ENCODE results near the gene SORCS2. TPM values are rescaled to one million over a fixed set of nuclear protein-coding genes. Genes with fewer than 3 reads are reported as not detected.

SORCS2 gene
- total RNA-seq, 1 donor from 2014 or later = 4.9 TPM

- DNase-seq (ENCODE audit: low spot score in 2 of 2) = no peak
- FAIRE-seq = no peak
These were observed 88.8 kb downstream of the SORCS2 start for GRCh38 chr4:7280926-7281690.

GRCh38 chr4:7281691-7282665 lies 89.6 kb downstream of the SORCS2 start:
- FAIRE-seq (no peak), DNase-seq (ENCODE audit: low spot score in 2 of 2) (no peak)

GRCh38 chr4:7282786-7283440 lies 90.6 kb downstream of the SORCS2 start:
- no peak for FAIRE-seq

GRCh38 chr4:7285244-7286094 lies 93.1 kb downstream of the SORCS2 start:
- FAIRE-seq = no peak

More at GRCh38 chr4:7282786-7283440, 90.6 kb downstream of the SORCS2 start:
- no peak for DNase-seq (ENCODE audit: low spot score in 2 of 2)

GRCh38 chr4:7286170-7286569 lies 93.8 kb downstream of the SORCS2 start:
- DNase-seq (ENCODE audit: low spot score in 2 of 2) (no peak), FAIRE-seq (no peak)

More at GRCh38 chr4:7285244-7286094, 93.1 kb downstream of the SORCS2 start:
- DNase-seq (ENCODE audit: low spot score in 2 of 2) = peak in 1 of 2 donors; percentile 55

- no peak for FAIRE-seq
These were observed 94.5 kb downstream of the SORCS2 start for GRCh38 chr4:7286798-7287197.

GRCh38 chr4:7287274-7287917 lies 95.1 kb downstream of the SORCS2 start:
- no peak for DNase-seq (ENCODE audit: low spot score in 2 of 2)
- no peak for FAIRE-seq

More at GRCh38 chr4:7286798-7287197, 94.5 kb downstream of the SORCS2 start:
- DNase-seq (ENCODE audit: low spot score in 2 of 2) = no peak

GRCh38 chr4:7287918-7288280 lies 95.6 kb downstream of the SORCS2 start:
- DNase-seq (ENCODE audit: low spot score in 2 of 2) (no peak), FAIRE-seq (no peak)

- FAIRE-seq (no peak), DNase-seq (ENCODE audit: low spot score in 2 of 2) (no peak)
These were observed 96.6 kb downstream of the SORCS2 start for GRCh38 chr4:7288751-7289523.

GRCh38 chr4:7289589-7289988 lies 97.3 kb downstream of the SORCS2 start:
- no peak for DNase-seq (ENCODE audit: low spot score in 2 of 2)
- no peak for FAIRE-seq

GRCh38 chr4:7291372-7292114 lies 99.2 kb downstream of the SORCS2 start:
- FAIRE-seq (no peak), DNase-seq (ENCODE audit: low spot score in 2 of 2) (peak; percentile 49 to 50)

- FAIRE-seq (no peak), DNase-seq (ENCODE audit: low spot score in 2 of 2) (no peak)
These were observed 101.4 kb downstream of the SORCS2 start for GRCh38 chr4:7293703-7294102.

GRCh38 chr4:7294176-7294756 lies 101.9 kb downstream of the SORCS2 start:
- no peak for FAIRE-seq

GRCh38 chr4:7295197-7295910 lies 103.0 kb downstream of the SORCS2 start:
- FAIRE-seq = no peak
- DNase-seq (ENCODE audit: low spot score in 2 of 2) = peak; percentile 71 to 76

More at GRCh38 chr4:7294176-7294756, 101.9 kb downstream of the SORCS2 start:
- DNase-seq (ENCODE audit: low spot score in 2 of 2) = no peak

GRCh38 chr4:7295911-7296660 lies 103.7 kb downstream of the SORCS2 start:
- DNase-seq (ENCODE audit: low spot score in 2 of 2) (peak; percentile 54), FAIRE-seq (no peak)
